Activated B cell treated with CpG ODN at 0.5 μM for 24 hours (primary cell): ENCODE data around the gene ABCD4. TPM values are rescaled to one million over a fixed set of nuclear protein-coding genes. Genes with fewer than 3 reads are reported as not detected.

Experiments used
- ATAC-seq: fragments of 200-7000 bp; cut with Tn5 transposase; one replicate; pipeline ENCODE4 v1.10.0; 2021; ENCODE audit warnings: low read depth, mild to moderate bottlenecking, moderate library complexity
- CTCF ChIA-PET: fragments of 350-600 bp; sonication (Branson Sonifier 250); formaldehyde crosslinking; loops from one replicate; lab custom pipeline; 2021; ENCODE audit warnings: antibody characterized with exemption; lab: Charles Lee
- POLR2A ChIA-PET: fragments of 350-600 bp; sonication (Branson Sonifier 250); formaldehyde crosslinking; loops from one replicate; lab custom pipeline; 2021; ENCODE audit warnings: antibody characterized with exemption; lab: Charles Lee
- DNase-seq: peaks from one replicate; pipeline ENCODE4 v3.0.0; 2022
- H3K27ac Mint-ChIP-seq: one replicate; pipeline ENCODE4 v1.8.0; 2020; ENCODE audit warnings: mixed read lengths
- H3K27me3 Mint-ChIP-seq: one replicate; pipeline ENCODE4 v1.8.0; 2021; ENCODE audit warnings: mixed read lengths
- H3K36me3 Mint-ChIP-seq: one replicate; pipeline ENCODE4 v1.8.0; 2021; ENCODE audit warnings: low read depth, mixed read lengths
- H3K4me1 Mint-ChIP-seq: one replicate; pipeline ENCODE4 v1.8.0; 2021; ENCODE audit warnings: mixed read lengths
- H3K4me3 Mint-ChIP-seq: one replicate; pipeline ENCODE4 v1.8.0; 2020; ENCODE audit warnings: mild to moderate bottlenecking, mixed read lengths
- H3K9me3 Mint-ChIP-seq: one replicate; pipeline ENCODE4 v1.8.0; 2020; ENCODE audit warnings: mixed read lengths
- CTCF ChIP-seq: fragments of 200-600 bp; IDR thresholded peaks from one replicate; pipeline ENCODE4 v1.8.0; 2022; ENCODE audit warnings: antibody characterized with exemption, mild to moderate bottlenecking
- intact Hi-C: fragments of 100-400 bp; cut with micrococcal nuclease; formaldehyde crosslinking; loops from one replicate; pipeline ENCODE4 v1.15.1; 2024
- total RNA-seq: library from RNA; stranded (reverse); gene quantifications from 2 replicates; pipeline ENCODE4 v1.2.3, GENCODE V29; 2022

ABCD4 gene
- total RNA-seq, 1 donor from 2014 or later: 78.4 TPM

DNA sequence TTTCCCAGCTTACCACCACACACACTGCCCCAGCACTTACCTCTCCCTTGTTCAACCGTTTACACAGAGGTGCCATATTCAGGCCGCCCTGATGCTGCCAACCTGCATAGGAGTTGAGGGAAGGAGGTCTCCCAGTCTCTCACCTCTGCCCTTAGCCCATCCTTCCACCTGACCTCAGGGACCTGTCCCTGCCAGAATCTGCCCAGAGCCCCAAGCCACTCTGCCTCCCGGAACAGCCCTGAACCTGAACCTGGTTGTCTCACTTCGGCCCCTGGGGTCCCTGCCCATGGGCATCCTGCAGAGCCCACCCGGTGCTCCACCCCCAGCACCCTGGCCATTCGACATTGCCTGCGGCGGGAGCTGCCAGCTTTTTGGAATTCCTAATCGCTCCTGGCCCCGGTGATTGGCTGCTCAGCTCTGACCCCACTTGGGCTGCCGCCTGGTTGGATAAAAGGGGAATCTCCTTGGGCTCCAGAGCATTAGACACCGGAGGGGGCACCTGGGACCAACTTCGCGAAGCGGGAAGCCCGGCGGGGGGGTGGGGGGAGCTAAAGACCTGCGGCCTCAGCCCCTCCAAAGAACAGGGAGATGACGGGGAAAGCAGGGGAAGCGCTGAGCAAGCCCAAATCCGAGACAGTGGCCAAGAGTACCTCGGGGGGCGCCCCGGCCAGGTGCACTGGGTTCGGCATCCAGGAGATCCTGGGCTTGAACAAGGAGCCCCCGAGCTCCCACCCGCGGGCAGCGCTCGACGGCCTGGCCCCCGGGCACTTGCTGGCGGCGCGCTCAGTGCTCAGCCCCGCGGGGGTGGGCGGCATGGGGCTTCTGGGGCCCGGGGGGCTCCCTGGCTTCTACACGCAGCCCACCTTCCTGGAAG, 63.5 kb downstream of the ABCD4 start, which contains the start of gene VSX2:
Gene VSX2, plus strand, starts transcription at position 476 of the 874 bp plus-strand sequence. Its CDS starts 113 bp downstream, at position 589.
- ATAC-seq (no peak), DNase-seq (no peak)
- Mint-ChIP-seq H3K9me3 (no peaks in the 10 kb centered on the region), H3K27me3 (peaks cover 63% of the 10 kb centered on the region), H3K4me3 (peak within 1 kb of the TSS; percentile 68), H3K27ac (no peak within 1 kb of the TSS), H3K36me3 (no peaks in the 10 kb centered on the region), H3K4me1 (peaks cover 26% of the 10 kb centered on the region)
- TF ChIP-seq CTCF: no peak
- CTCF ChIA-PET: no interaction called here
- POLR2A ChIA-PET: no interaction called here
- intact Hi-C loops: no loop called here

GRCh38 chr14:74237441-74237840, 65.3 kb downstream of the ABCD4 start:
- DNase-seq (no peak), ATAC-seq (no peak)
- Mint-ChIP-seq H3K4me3 (no peak overlapping the region), H3K9me3 (peaks cover under 1% of the 10 kb centered on the region), H3K27ac (no peak overlapping the region), H3K36me3 (no peaks in the 10 kb centered on the region), H3K4me1 (peaks cover 24% of the 10 kb centered on the region), H3K27me3 (peaks cover 55% of the 10 kb centered on the region)
- TF ChIP-seq CTCF: no peak
- ChIA-PET CTCF (no interaction called here), POLR2A (interaction anchor here (1.1 kb wide), 1 partner anchor 12 kb away, joined by 4 read pairs; no protein-coding TSS in a partner anchor)
- intact Hi-C loops: no loop called here

Other genes with a start within 250 kb of the ABCD4 start
- gene ALDH6A1, start 218.5 kb downstream of the ABCD4 start, total RNA-seq: 9.8 and 11.5 TPM in 2 replicates
- 7.6 and 12.4 TPM in 2 replicates for gene LIN52, start 218.0 kb downstream of the ABCD4 start, total RNA-seq
- not detected in 2 replicates for gene VSX2, start 63.5 kb downstream of the ABCD4 start, total RNA-seq
- gene VRTN, start 45.5 kb upstream of the ABCD4 start, total RNA-seq: not detected in 2 replicates
- gene SYNDIG1L, start 123.3 kb upstream of the ABCD4 start, total RNA-seq: not detected in 2 replicates
- 61.7 and 69.4 TPM in 2 replicates for gene NPC2, start 190.4 kb upstream of the ABCD4 start, total RNA-seq
- 35.0 and 35.3 TPM in 2 replicates for gene ISCA2, start 190.8 kb upstream of the ABCD4 start, total RNA-seq